Breast epithelium (tissue), 4 donors: ENCODE results near the gene TIGD3. TPM values are rescaled to one million over a fixed set of nuclear protein-coding genes. Genes with fewer than 3 reads are reported as not detected.

Experiments
- DNase-seq, 2 donors: peaks; one replicate each; pipeline ENCODE4 v3.0.0-alpha.2; 2019; ENCODE audit warnings: low spot score in 2 of 2
- H3K27ac ChIP-seq, 2 donors: fragments of 200-600 bp; sonication (generic) in 1 of 2; one replicate each; pipeline ENCODE4 v1.5.1; 2016 to 2019; ENCODE audit warnings: mild to moderate bottlenecking in 1 of 2
- H3K27me3 ChIP-seq, 2 donors: fragments of 200-600 bp; sonication (generic) in 1 of 2; one replicate each; pipeline versions ENCODE4 v1.5.1 to v1.6.0; 2017 to 2019; ENCODE audit warnings: control low read depth in 1 of 2, mild to moderate bottlenecking in 1 of 2
- H3K36me3 ChIP-seq: fragments of 200-600 bp; one replicate; pipeline ENCODE4 v1.5.1; 2019
- H3K4me1 ChIP-seq, 2 donors: fragments of 200-600 bp; sonication (generic); one replicate each; pipeline ENCODE4 v1.5.1; 2016 to 2019; ENCODE audit warnings: control low read depth in 1 of 2
- H3K4me3 ChIP-seq, 3 donors: fragments of 200-600 bp; sonication (generic); 1 replicate in 2 of 3; 2 replicates in 1 of 3; pipeline ENCODE4 v1.5.1; 2016 to 2019; ENCODE audit warnings: mild to moderate bottlenecking in 3 of 3, moderate library complexity in 2 of 3
- H3K9me3 ChIP-seq, 2 donors: fragments of 200-600 bp; sonication (generic) in 1 of 2; one replicate each; pipeline ENCODE4 v1.5.1; 2016 to 2019; ENCODE audit warnings: control low read depth in 1 of 2
- POLR2A ChIP-seq: fragments of 450-650 bp; IDR thresholded peaks from one replicate; pipeline ENCODE4 v1.6.1; 2016; ENCODE audit warnings: antibody characterized with exemption, mild to moderate bottlenecking, moderate library complexity
- POLR2AphosphoS5 ChIP-seq, 3 donors: sonication (generic); formaldehyde crosslinking; IDR thresholded peaks; one replicate each; pipeline ENCODE4 v1.6.1; 2017; ENCODE audit warnings: antibody characterized with exemption in 3 of 3
- intact Hi-C: fragments of 100-400 bp; cut with DNase I; formaldehyde crosslinking; loops from one replicate; pipeline ENCODE4 v1.15.1; 2023; ENCODE audit warnings: low total_unique reads
- total RNA-seq, 3 donors: library from RNA; depleted of rRNA; stranded (reverse); fragments of >200 nt; gene quantifications; one replicate each; pipeline ENCODE4 v1.1.0, GENCODE V29; 2016
- TF ChIP-seq, protein P1 (sequence below), 3 donors: fragments of 450-650 bp; IDR thresholded peaks; one replicate each; pipeline ENCODE4 v1.5.1; 2016 to 2017; ENCODE audit warnings: antibody characterized with exemption in 3 of 3, mild to moderate bottlenecking in 3 of 3, moderate library complexity in 3 of 3

Gene TIGD3
- total RNA-seq, 3 donors from 2014 or later, result 0.29 to 1.3 TPM; not detected in 1

DNA sequence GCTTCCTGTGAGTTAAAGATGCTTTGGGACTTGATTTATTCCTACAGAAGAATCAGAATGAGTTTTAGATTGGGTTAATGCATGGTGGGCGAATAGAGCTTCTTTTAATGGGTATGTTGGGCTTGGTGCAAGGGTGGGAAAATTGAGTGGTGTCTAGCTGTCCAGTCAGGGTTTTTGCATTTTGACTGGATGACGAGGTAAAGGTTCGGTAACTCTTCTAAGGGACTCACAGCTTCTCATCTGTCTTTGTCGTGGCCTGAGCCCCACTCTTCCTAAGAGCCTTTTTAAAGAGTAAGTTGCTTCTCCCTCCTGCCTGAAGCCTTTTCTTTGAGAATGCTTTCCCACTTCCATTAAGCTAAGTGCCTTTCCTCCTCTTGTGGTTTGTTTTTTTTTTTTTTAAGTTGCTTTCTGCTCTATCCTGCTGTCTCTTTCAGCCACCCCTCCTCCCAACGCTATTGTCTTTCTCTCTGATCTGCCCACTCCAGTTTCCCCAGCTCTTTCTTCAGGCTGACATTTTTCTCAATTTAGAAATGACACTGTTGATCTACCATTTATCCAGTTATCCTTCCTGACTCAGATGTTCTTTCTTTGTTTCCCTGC, 19.8 kb upstream of the TIGD3 start:
- Histone ChIP-seq H3K36me3 (no peaks in the 10 kb centered on the region), H3K4me3 (peak overlapping the region; percentile 82 to 95 (median 89)), H3K4me1 (peaks cover 0 to 17% of the 10 kb centered on the region in 2 donors), H3K27ac (peak overlapping the region; percentile 89 to 93), H3K9me3 (no peaks in the 10 kb centered on the region), H3K27me3 (no peaks in the 10 kb centered on the region)
- intact Hi-C loops, result no loop called here
- TF ChIP-seq, protein P1, sequence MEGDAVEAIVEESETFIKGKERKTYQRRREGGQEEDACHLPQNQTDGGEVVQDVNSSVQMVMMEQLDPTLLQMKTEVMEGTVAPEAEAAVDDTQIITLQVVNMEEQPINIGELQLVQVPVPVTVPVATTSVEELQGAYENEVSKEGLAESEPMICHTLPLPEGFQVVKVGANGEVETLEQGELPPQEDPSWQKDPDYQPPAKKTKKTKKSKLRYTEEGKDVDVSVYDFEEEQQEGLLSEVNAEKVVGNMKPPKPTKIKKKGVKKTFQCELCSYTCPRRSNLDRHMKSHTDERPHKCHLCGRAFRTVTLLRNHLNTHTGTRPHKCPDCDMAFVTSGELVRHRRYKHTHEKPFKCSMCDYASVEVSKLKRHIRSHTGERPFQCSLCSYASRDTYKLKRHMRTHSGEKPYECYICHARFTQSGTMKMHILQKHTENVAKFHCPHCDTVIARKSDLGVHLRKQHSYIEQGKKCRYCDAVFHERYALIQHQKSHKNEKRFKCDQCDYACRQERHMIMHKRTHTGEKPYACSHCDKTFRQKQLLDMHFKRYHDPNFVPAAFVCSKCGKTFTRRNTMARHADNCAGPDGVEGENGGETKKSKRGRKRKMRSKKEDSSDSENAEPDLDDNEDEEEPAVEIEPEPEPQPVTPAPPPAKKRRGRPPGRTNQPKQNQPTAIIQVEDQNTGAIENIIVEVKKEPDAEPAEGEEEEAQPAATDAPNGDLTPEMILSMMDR (IDR thresholded peaks at IDR 0.05), result no peak
- TF ChIP-seq POLR2A (no peak), POLR2AphosphoS5 (IDR thresholded peaks at IDR 0.05) (no peak)
- DNase-seq, result no peak

DNA sequence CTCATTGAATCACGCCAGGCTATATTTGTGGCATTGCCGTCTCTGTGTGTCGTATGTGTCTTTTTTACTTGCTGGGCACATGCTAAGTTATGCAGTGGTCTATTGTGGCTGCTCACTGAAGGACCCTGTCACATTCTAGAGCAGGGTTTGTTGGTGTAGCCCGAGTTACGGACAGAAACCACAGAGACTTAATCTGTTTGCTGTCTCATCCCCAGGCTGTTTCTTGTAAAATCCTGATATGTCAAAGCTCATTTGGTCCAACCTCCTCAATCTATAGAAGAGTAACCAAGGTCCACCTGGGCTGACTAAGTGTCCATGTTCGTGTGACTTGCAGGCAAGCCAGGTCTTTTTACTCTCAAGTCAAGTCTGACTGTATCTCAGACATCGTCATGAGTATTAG, 15.9 kb upstream of the TIGD3 start:
- Histone ChIP-seq H3K4me3 (no peak overlapping the region), H3K27ac (no peak overlapping the region), H3K9me3 (no peaks in the 10 kb centered on the region), H3K27me3 (no peaks in the 10 kb centered on the region), H3K36me3 (peaks cover 10% of the 10 kb centered on the region), H3K4me1 (peaks cover 0 to 17% of the 10 kb centered on the region in 2 donors)
- no peak for TF ChIP-seq POLR2A
- TF ChIP-seq POLR2AphosphoS5 (IDR thresholded peaks at IDR 0.05), result no peak
- TF ChIP-seq, protein P1 (IDR thresholded peaks at IDR 0.05), result no peak
- intact Hi-C loops, result no loop called here
- DNase-seq, result no peak

DNA sequence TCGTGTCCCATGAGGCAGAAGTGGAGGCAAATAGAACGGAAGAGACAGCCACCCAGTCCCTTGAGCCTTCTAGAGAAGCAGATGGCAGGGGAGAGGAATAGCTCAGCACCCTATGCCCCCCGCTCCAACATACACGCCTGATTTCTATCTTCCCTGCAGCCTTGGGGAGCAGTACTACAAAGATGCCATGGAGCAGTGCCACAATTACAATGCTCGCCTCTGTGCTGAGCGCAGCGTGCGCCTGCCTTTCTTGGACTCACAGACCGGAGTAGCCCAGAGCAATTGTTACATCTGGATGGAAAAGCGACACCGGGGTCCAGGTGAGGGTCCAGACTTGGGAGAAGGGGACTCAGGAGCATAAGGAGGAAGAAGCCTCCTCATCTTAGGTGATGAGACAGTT, 14.3 kb upstream of the TIGD3 start:
- DNase-seq, result no peak
- Histone ChIP-seq H3K4me3 (no peak overlapping the region), H3K4me1 (peaks cover 0 to 8% of the 10 kb centered on the region in 2 donors), H3K27ac (no peak overlapping the region), H3K9me3 (no peaks in the 10 kb centered on the region), H3K36me3 (peaks cover 25% of the 10 kb centered on the region), H3K27me3 (no peaks in the 10 kb centered on the region)
- intact Hi-C loops, result no loop called here
- TF ChIP-seq, protein P1 (IDR thresholded peaks at IDR 0.05), result no peak
- TF ChIP-seq POLR2A (no peak), POLR2AphosphoS5 (IDR thresholded peaks at IDR 0.05) (no peak)

GRCh38 chr11:65341856-65342255, 12.7 kb upstream of the TIGD3 start:
- no peaks in the 10 kb centered on the region for H3K9me3 ChIP-seq
- peaks cover 39% of the 10 kb centered on the region for H3K36me3 ChIP-seq

GRCh38 chr11:65351511-65351910, 3.0 kb upstream of the TIGD3 start:
- intact Hi-C loops, result no loop called here
- Histone ChIP-seq H3K27ac (no peak overlapping the region), H3K4me3 (no peak overlapping the region), H3K36me3 (peaks cover 3% of the 10 kb centered on the region), H3K27me3 (peaks cover 0 to 4% of the 10 kb centered on the region in 2 donors), H3K4me1 (peaks cover 4 to 5% of the 10 kb centered on the region in 2 donors), H3K9me3 (no peaks in the 10 kb centered on the region)
- no peak for DNase-seq
- no peak for TF ChIP-seq POLR2AphosphoS5 (IDR thresholded peaks at IDR 0.05)
- TF ChIP-seq POLR2A, result no peak
- TF ChIP-seq, protein P1 (IDR thresholded peaks at IDR 0.05), result no peak

More at GRCh38 chr11:65341856-65342255, 12.7 kb upstream of the TIGD3 start:
- Histone ChIP-seq H3K4me1 (no peaks in the 10 kb centered on the region), H3K27me3 (no peaks in the 10 kb centered on the region), H3K27ac (no peak overlapping the region), H3K4me3 (no peak overlapping the region)
- TF ChIP-seq, protein P1 (IDR thresholded peaks at IDR 0.05), result no peak
- TF ChIP-seq POLR2A (no peak), POLR2AphosphoS5 (IDR thresholded peaks at IDR 0.05) (no peak)
- intact Hi-C loops, result no loop called here
- no peak for DNase-seq
